ENCODE results near the gene SNTB2. TPM values are rescaled to one million over a fixed set of nuclear protein-coding genes. Genes with fewer than 3 reads are reported as not detected.

The SNTB2 gene
- total and polyA plus RNA-seq, 2 of the 13 experiments (the other 11 are each of a cell fraction or from before 2014, with no cell fraction given), result 11.5 to 19.2 TPM

DNA sequence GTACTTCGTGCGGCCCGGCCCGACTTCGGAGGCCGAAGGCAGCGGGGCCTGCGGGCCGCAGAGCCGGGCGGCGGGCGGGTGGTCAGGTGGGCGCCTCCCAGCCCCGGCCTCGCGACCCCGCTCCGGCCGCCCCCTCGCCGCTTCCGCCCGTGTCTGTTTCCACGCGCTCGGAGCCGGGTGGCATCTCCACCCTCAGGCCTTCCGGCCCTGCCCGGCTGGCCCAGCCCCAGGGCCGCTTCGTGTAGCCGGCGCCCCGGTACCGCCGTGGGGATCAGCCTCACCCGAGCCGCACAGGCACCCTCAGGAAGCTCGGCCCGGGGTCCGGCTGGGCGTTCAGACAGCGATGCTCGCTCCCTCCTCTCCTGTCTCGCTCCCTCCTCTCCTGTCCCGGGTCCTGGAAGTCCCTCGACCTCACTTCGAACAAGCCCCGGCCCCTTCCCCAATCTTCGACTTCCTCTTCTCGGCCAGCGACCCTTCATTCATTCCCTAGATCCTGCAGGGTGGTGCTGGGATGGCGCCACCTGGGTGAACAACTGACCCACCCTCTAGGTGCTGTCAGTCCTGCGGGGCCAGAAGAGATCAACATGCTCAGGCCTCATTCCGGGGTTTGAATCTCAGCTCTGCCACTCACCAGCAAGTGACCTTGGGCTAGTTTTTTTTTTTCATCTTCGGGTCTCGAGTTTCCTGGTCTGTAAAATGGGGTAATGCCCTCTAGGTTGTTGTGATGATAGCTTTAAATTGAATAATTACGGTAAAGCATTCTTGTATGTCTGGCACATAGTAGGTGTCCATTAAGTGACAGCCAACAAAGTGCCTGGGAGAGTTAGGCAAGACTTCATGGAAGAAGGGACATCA lies 124.8 kb downstream of the SNTB2 start (continued):
- TF ChIP-seq, protein P1, sequence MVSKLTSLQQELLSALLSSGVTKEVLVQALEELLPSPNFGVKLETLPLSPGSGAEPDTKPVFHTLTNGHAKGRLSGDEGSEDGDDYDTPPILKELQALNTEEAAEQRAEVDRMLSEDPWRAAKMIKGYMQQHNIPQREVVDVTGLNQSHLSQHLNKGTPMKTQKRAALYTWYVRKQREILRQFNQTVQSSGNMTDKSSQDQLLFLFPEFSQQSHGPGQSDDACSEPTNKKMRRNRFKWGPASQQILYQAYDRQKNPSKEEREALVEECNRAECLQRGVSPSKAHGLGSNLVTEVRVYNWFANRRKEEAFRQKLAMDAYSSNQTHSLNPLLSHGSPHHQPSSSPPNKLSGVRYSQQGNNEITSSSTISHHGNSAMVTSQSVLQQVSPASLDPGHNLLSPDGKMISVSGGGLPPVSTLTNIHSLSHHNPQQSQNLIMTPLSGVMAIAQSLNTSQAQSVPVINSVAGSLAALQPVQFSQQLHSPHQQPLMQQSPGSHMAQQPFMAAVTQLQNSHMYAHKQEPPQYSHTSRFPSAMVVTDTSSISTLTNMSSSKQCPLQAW (CRISPR knock-in tag; IDR thresholded peaks at IDR 0.05), result peak; percentile 67
- TF ChIP-seq ZNF792 (CRISPR knock-in tag; IDR thresholded peaks at IDR 0.05) (peak; percentile 70), TGIF2 (CRISPR knock-in tag; IDR thresholded peaks at IDR 0.05) (peak; percentile 95), KMT2A (CRISPR knock-in tag; IDR thresholded peaks at IDR 0.05) (no peak; the same call in 1 of the 2 replicates), ZNF232 (CRISPR knock-in tag; IDR thresholded peaks at IDR 0.05; ENCODE audit: borderline replicate concordance) (peak; percentile 57; the same call in 1 of the 2 replicates), PAWR (CRISPR knock-in tag; IDR thresholded peaks at IDR 0.05; ENCODE audit: borderline replicate concordance) (0 out of 2 replicates have a peak, but pooled peaks have one; percentile 57), MTF2 (CRISPR knock-in tag; IDR thresholded peaks at IDR 0.05; ENCODE audit: borderline replicate concordance) (peak; percentile 96; the same call in 1 of the 2 replicates), YEATS4 (CRISPR knock-in tag; IDR thresholded peaks at IDR 0.05; ENCODE audit: borderline replicate concordance) (peak; percentile 13; the same call in 1 of the 2 replicates), RBM39 (IDR thresholded peaks at IDR 0.05; ENCODE audit: low read depth, low read length, poor library complexity, severe bottlenecking) (peak; percentile 57), NFRKB (IDR thresholded peaks at IDR 0.05) (no peak), EHMT2 (IDR thresholded peaks at IDR 0.05; ENCODE audit: borderline replicate concordance, low read depth, low read length) (no peak), HIVEP1 (CRISPR knock-in tag; IDR thresholded peaks at IDR 0.05) (no peak), MXD4 (CRISPR knock-in tag; IDR thresholded peaks at IDR 0.05) (peak; percentile 58; the same call in 1 of the 2 replicates)
- TF ChIP-seq, protein P2, sequence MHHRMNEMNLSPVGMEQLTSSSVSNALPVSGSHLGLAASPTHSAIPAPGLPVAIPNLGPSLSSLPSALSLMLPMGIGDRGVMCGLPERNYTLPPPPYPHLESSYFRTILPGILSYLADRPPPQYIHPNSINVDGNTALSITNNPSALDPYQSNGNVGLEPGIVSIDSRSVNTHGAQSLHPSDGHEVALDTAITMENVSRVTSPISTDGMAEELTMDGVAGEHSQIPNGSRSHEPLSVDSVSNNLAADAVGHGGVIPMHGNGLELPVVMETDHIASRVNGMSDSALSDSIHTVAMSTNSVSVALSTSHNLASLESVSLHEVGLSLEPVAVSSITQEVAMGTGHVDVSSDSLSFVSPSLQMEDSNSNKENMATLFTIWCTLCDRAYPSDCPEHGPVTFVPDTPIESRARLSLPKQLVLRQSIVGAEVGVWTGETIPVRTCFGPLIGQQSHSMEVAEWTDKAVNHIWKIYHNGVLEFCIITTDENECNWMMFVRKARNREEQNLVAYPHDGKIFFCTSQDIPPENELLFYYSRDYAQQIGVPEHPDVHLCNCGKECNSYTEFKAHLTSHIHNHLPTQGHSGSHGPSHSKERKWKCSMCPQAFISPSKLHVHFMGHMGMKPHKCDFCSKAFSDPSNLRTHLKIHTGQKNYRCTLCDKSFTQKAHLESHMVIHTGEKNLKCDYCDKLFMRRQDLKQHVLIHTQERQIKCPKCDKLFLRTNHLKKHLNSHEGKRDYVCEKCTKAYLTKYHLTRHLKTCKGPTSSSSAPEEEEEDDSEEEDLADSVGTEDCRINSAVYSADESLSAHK (CRISPR knock-in tag; IDR thresholded peaks at IDR 0.05; ENCODE audit: borderline replicate concordance), result no peak
- TF ChIP-seq, protein P3, sequence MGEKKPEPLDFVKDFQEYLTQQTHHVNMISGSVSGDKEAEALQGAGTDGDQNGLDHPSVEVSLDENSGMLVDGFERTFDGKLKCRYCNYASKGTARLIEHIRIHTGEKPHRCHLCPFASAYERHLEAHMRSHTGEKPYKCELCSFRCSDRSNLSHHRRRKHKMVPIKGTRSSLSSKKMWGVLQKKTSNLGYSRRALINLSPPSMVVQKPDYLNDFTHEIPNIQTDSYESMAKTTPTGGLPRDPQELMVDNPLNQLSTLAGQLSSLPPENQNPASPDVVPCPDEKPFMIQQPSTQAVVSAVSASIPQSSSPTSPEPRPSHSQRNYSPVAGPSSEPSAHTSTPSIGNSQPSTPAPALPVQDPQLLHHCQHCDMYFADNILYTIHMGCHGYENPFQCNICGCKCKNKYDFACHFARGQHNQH (CRISPR knock-in tag; IDR thresholded peaks at IDR 0.05), result peak; percentile 38; the same call in 1 of the 2 replicates
- TF ChIP-seq, protein P4, sequence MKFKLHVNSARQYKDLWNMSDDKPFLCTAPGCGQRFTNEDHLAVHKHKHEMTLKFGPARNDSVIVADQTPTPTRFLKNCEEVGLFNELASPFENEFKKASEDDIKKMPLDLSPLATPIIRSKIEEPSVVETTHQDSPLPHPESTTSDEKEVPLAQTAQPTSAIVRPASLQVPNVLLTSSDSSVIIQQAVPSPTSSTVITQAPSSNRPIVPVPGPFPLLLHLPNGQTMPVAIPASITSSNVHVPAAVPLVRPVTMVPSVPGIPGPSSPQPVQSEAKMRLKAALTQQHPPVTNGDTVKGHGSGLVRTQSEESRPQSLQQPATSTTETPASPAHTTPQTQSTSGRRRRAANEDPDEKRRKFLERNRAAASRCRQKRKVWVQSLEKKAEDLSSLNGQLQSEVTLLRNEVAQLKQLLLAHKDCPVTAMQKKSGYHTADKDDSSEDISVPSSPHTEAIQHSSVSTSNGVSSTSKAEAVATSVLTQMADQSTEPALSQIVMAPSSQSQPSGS (CRISPR knock-in tag; IDR thresholded peaks at IDR 0.05), result peak; percentile 52; the same call in 1 of the 2 replicates
- TF ChIP-seq, protein P5, sequence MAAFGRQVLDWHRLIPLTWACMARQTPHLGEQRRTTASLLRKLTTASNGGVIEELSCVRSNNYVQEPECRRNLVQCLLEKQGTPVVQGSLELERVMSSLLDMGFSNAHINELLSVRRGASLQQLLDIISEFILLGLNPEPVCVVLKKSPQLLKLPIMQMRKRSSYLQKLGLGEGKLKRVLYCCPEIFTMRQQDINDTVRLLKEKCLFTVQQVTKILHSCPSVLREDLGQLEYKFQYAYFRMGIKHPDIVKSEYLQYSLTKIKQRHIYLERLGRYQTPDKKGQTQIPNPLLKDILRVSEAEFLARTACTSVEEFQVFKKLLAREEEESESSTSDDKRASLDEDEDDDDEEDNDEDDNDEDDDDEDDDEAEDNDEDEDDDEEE (CRISPR knock-in tag; IDR thresholded peaks at IDR 0.05), result peak; percentile 70; the same call in 1 of the 2 replicates
- TF ChIP-seq, protein P6, sequence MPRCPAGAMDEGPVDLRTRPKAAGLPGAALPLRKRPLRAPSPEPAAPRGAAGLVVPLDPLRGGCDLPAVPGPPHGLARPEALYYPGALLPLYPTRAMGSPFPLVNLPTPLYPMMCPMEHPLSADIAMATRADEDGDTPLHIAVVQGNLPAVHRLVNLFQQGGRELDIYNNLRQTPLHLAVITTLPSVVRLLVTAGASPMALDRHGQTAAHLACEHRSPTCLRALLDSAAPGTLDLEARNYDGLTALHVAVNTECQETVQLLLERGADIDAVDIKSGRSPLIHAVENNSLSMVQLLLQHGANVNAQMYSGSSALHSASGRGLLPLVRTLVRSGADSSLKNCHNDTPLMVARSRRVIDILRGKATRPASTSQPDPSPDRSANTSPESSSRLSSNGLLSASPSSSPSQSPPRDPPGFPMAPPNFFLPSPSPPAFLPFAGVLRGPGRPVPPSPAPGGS (CRISPR knock-in tag; IDR thresholded peaks at IDR 0.05), result peak; percentile 53; the same call in 1 of the 2 replicates
